Measurements from ENCODE around the gene SORBS1.
A peak's percentile ranks its signal among the peaks of the same experiment; 100 is the strongest.

Gene SORBS1

GRCh38 chr10:95404864-95405263, 156.3 kb downstream of the SORBS1 start:
- no peak for DNase-seq

- no peak for DNase-seq
Observed at GRCh38 chr10:95404462-95404858, 156.7 kb downstream of the SORBS1 start.

- DNase-seq: no peak
Observed at GRCh38 chr10:95403700-95404461, 157.3 kb downstream of the SORBS1 start.

- no peak for DNase-seq
Observed at GRCh38 chr10:95401704-95402469, 159.3 kb downstream of the SORBS1 start.

GRCh38 chr10:95400787-95401186, 160.4 kb downstream of the SORBS1 start:
- no peak for DNase-seq

GRCh38 chr10:95399183-95399582, 162.0 kb downstream of the SORBS1 start:
- no peak for DNase-seq

- DNase-seq: no peak
Observed at GRCh38 chr10:95397747-95398146, 163.4 kb downstream of the SORBS1 start.

- no peak for DNase-seq
Observed at GRCh38 chr10:95395947-95396449, 165.2 kb downstream of the SORBS1 start.

- DNase-seq: no peak
Observed at GRCh38 chr10:95394161-95394880, 166.8 kb downstream of the SORBS1 start.

- DNase-seq: no peak
Observed at GRCh38 chr10:95392681-95393164, 168.4 kb downstream of the SORBS1 start.

GRCh38 chr10:95392217-95392584, 169.0 kb downstream of the SORBS1 start:
- DNase-seq: no peak

GRCh38 chr10:95391581-95392216, 169.5 kb downstream of the SORBS1 start:
- DNase-seq: peak; percentile 67

- DNase-seq: no peak
Observed at GRCh38 chr10:95391164-95391563, 170.0 kb downstream of the SORBS1 start.

- DNase-seq: no peak
Observed at GRCh38 chr10:95389982-95390381, 171.2 kb downstream of the SORBS1 start.

GRCh38 chr10:95389176-95389575, 172.0 kb downstream of the SORBS1 start:
- no peak for DNase-seq

- DNase-seq: no peak
Observed at GRCh38 chr10:95388539-95388938, 172.6 kb downstream of the SORBS1 start.

GRCh38 chr10:95388109-95388471, 173.1 kb downstream of the SORBS1 start:
- no peak for DNase-seq

- DNase-seq: no peak
Observed at GRCh38 chr10:95384011-95384704, 177.0 kb downstream of the SORBS1 start.

GRCh38 chr10:95382596-95382995, 178.6 kb downstream of the SORBS1 start:
- DNase-seq: no peak

- DNase-seq: no peak
Observed at GRCh38 chr10:95382174-95382573, 179.0 kb downstream of the SORBS1 start.

GRCh38 chr10:95377950-95378349, 183.2 kb downstream of the SORBS1 start:
- DNase-seq: no peak

GRCh38 chr10:95375418-95375817, 185.8 kb downstream of the SORBS1 start:
- no peak for DNase-seq
